HepG2 (cell line): ENCODE results near the gene ERC1.

Experiments
- ARNT ChIP-seq: fragments of 450-650 bp; IDR thresholded peaks from 2 replicates; pipeline ENCODE4 v1.6.1; 2017
- BCL6 ChIP-seq: IDR thresholded peaks from 2 replicates; pipeline ENCODE4 v1.6.1; 2016; ENCODE audit warnings: missing genetic modification reagents, missing compliant biosample characterization
- CBX2 ChIP-seq, 2 experiments: fragments of 200-600 bp in 1 of 2; sonication (generic); formaldehyde crosslinking in 1 of 2; IDR thresholded peaks; 2 replicates each; pipeline versions ENCODE4 v1.7.0 to v1.8.1; 2018 to 2022; ENCODE audit warnings: low read depth in 2 of 2, low read length in 1 of 2, mild to moderate bottlenecking in 1 of 2, missing genetic modification reagents in 1 of 2
- EP300 ChIP-seq, 3 experiments: sonication (generic) in 1 of 3; formaldehyde crosslinking in 1 of 3; IDR thresholded peaks; 2 replicates each; pipeline versions ENCODE4 v1.5.1 to v1.6.1; 2011 to 2020; ENCODE audit warnings: low read depth in 2 of 3, low read length in 2 of 3, borderline replicate concordance in 1 of 3, improper control_type of control experiment in 1 of 3, mild to moderate bottlenecking in 1 of 3, missing genetic modification reagents in 1 of 3, moderate library complexity in 1 of 3
- JUN ChIP-seq: sonication (generic); formaldehyde crosslinking; IDR thresholded peaks from 2 replicates; pipeline ENCODE4 v1.4.0; 2020; ENCODE audit warnings: mild to moderate bottlenecking, missing genetic modification reagents
- NR2C2 ChIP-seq: sonication (generic); formaldehyde crosslinking; IDR thresholded peaks from 2 replicates; pipeline ENCODE4 v1.4.0; 2020; ENCODE audit warnings: missing genetic modification reagents, mild to moderate bottlenecking, moderate library complexity, borderline replicate concordance
- SIN3A ChIP-seq: IDR thresholded peaks from 2 replicates; pipeline ENCODE4 v1.6.1; 2011; ENCODE audit warnings: low read depth, mild to moderate bottlenecking, control low read depth, low read length, borderline replicate concordance
- STAT5B ChIP-seq: sonication (generic); formaldehyde crosslinking; IDR thresholded peaks from 2 replicates; pipeline ENCODE4 v1.4.0; 2020; ENCODE audit warnings: missing genetic modification reagents
- TSC22D2 ChIP-seq: sonication (generic); formaldehyde crosslinking; IDR thresholded peaks from 2 replicates; pipeline ENCODE4 v1.5.1; 2020; ENCODE audit warnings: missing genetic modification reagents, mild to moderate bottlenecking, borderline replicate concordance
- ZNF557 ChIP-seq: sonication (generic); formaldehyde crosslinking; IDR thresholded peaks from 2 replicates; pipeline ENCODE4 v1.4.0; 2020; ENCODE audit warnings: missing genetic modification reagents
- TF ChIP-seq, protein P1 (sequence below): sonication (generic); formaldehyde crosslinking; IDR thresholded peaks from 2 replicates; pipeline ENCODE4 v1.5.0; 2020; ENCODE audit warnings: mild to moderate bottlenecking, missing genetic modification reagents, moderate library complexity
- TF ChIP-seq, protein P2 (sequence below): sonication (generic); formaldehyde crosslinking; IDR thresholded peaks from 2 replicates; pipeline ENCODE4 v1.5.0; 2020; ENCODE audit warnings: missing genetic modification reagents
- TF ChIP-seq, protein P3 (sequence below): IDR thresholded peaks from 2 replicates; pipeline ENCODE4 v1.6.1; 2018; ENCODE audit warnings: missing genetic modification reagents, mild to moderate bottlenecking, missing compliant biosample characterization
- TF ChIP-seq, protein P4 (sequence below): sonication (generic); formaldehyde crosslinking; IDR thresholded peaks from 2 replicates; pipeline ENCODE4 v1.8.1; 2023; ENCODE audit warnings: mild to moderate bottlenecking, moderate library complexity, missing genetic modification reagents

DNA sequence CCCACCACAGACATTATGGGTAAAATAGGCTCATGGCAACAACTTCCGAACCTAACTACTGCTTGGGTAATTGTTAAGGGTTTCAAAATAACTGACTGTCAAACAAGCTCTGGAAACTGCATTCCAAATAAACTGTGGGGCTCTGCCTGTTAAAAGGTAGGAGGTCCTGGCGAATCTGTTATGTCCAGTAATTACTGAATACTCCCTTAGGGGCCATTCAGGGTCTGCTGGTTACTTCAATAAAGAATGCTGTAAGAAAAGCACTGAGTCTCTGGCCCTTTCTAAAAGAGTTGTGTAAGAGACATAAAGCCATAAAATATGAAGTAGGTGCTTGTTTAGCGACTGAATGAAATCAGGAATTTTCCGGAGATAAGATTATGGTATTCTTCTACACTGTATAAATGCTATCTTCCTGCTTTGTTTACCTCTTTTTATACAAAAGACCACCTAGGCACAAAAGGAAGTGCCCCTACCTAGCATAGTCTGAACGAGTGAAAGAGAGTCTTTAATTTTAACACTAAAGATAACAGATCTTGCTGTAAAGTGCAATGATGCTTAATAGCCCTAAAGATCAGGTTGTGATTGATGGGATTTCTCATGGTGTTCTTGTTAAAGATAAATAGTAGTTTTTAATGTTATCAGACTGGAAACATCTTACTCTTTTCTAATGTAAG, 475.6 kb downstream of the ERC1 start:
- TF ChIP-seq EP300 (IDR thresholded peaks at IDR 0.05; ENCODE audit: low read depth in 2 of 2, low read length in 2 of 2) (no peak), EP300 (CRISPR knock-in tag; IDR thresholded peaks at IDR 0.05; ENCODE audit: borderline replicate concordance) (no peak), ARNT (no peak), SIN3A (no peak), NR2C2 (CRISPR knock-in tag) (no peak), BCL6 (CRISPR knock-in tag) (no peak), TSC22D2 (CRISPR knock-in tag) (no peak), ZNF557 (CRISPR knock-in tag) (no peak), CBX2 (IDR thresholded peaks at IDR 0.05; ENCODE audit: low read depth, low read length) (no peak), CBX2 (CRISPR knock-in tag; IDR thresholded peaks at IDR 0.05; ENCODE audit: low read depth) (no peak), STAT5B (CRISPR knock-in tag) (no peak), JUN (CRISPR knock-in tag) (no peak)
- TF ChIP-seq, protein P1, sequence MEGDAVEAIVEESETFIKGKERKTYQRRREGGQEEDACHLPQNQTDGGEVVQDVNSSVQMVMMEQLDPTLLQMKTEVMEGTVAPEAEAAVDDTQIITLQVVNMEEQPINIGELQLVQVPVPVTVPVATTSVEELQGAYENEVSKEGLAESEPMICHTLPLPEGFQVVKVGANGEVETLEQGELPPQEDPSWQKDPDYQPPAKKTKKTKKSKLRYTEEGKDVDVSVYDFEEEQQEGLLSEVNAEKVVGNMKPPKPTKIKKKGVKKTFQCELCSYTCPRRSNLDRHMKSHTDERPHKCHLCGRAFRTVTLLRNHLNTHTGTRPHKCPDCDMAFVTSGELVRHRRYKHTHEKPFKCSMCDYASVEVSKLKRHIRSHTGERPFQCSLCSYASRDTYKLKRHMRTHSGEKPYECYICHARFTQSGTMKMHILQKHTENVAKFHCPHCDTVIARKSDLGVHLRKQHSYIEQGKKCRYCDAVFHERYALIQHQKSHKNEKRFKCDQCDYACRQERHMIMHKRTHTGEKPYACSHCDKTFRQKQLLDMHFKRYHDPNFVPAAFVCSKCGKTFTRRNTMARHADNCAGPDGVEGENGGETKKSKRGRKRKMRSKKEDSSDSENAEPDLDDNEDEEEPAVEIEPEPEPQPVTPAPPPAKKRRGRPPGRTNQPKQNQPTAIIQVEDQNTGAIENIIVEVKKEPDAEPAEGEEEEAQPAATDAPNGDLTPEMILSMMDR (CRISPR knock-in tag), result no peak
- TF ChIP-seq, protein P2, sequence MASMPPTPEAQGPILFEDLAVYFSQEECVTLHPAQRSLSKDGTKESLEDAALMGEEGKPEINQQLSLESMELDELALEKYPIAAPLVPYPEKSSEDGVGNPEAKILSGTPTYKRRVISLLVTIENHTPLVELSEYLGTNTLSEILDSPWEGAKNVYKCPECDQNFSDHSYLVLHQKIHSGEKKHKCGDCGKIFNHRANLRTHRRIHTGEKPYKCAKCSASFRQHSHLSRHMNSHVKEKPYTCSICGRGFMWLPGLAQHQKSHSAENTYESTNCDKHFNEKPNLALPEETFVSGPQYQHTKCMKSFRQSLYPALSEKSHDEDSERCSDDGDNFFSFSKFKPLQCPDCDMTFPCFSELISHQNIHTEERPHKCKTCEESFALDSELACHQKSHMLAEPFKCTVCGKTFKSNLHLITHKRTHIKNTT (CRISPR knock-in tag), result no peak
- TF ChIP-seq, protein P3, sequence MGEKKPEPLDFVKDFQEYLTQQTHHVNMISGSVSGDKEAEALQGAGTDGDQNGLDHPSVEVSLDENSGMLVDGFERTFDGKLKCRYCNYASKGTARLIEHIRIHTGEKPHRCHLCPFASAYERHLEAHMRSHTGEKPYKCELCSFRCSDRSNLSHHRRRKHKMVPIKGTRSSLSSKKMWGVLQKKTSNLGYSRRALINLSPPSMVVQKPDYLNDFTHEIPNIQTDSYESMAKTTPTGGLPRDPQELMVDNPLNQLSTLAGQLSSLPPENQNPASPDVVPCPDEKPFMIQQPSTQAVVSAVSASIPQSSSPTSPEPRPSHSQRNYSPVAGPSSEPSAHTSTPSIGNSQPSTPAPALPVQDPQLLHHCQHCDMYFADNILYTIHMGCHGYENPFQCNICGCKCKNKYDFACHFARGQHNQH (CRISPR knock-in tag), result no peak
- TF ChIP-seq, protein P4, sequence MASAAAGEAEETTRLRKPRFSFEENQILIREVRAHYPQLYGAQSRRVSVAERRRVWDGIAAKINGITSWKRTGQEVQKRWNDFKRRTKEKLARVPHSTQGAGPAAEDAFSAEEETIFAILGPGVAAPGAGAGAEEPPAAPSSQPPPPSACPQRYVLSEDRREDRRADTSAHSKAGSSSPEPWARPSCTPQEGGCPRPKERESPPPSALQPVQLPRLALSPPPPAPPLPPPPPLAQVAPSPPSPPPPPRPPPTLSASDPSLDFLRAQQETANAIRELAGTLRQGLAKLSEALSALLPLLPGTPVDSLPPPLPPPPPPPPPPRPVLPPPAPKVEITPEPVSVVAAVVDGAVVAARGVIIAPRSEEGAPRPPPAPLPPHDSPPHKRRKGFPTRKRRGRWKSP (CRISPR knock-in tag), result no peak
